NK-92 treated with Interleukin-12 subunit alpha and Interleukin-12 subunit beta, amount 100 ng/mL, for 24 hours (cell line): ENCODE data around the gene MN1.

Source experiments
- DNase-seq: peaks from one replicate; lab custom pipeline; 2025; lab: John Stamatoyannopoulos, UW

Gene MN1

GRCh38 chr22:27827604-27828587 lies 26.3 kb upstream of the MN1 start:
- DNase-seq: no peak

DNA sequence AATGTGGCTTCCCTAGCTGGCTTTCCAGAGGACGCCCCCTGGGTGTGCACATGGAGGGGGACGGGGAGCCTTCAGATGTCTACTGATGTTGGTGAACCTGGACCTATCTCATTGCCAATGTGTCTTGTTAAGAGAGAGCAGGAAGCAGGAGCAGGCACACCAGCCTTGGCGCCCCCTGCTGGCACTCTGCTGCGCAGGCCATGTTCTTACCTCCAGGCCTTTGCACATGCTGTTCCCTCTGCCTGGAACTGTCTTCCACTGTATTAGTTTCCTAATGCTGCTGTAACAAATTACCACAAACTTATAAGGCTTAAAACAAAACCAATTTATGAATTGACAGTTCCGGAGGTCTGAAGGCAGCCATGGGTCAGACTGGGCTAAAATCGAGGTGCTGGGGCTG lies 23.6 kb upstream of the MN1 start:
- DNase-seq: no peak

DNA sequence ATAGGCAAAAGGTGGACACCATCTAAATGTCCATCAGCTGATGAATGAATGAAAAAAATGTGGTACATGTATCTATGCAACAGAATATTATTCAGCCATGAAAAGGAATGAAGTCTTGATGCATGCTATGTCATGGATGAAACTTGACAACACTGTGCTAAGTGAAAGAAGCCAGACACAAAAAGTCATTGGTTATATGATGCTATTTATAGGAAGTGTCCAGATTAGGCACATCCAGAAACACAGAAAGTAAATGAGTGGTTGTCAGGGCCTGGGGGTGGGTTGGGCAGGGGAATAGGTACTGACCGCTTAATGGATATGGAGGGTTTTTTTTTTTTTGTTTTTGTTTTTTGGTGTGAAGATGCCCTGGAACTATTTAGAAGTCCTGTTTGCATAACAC lies 21.7 kb upstream of the MN1 start:
- no peak for DNase-seq

GRCh38 chr22:27820896-27821866 lies 19.6 kb upstream of the MN1 start:
- no peak for DNase-seq

DNA sequence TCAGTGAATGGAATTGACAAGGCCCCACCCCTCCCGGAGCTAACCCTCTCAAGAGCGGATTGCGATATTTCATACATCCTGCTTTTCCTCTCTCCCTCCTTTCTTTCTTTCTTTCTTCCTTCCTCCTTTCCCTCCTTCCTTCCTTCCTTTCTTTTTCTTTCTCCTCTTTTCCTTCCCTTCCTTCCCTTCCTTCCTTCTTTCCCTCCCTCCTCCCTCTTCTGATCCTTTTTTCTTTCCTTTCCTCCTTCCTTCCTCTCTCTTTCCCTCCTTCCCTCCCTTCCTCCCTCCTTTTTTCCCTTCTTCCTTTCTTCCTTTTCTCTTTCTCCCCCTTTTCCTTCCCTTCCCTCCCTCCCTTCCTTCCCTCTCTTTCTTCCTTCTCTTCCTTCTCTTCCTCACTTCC lies 15.0 kb upstream of the MN1 start:
- DNase-seq: no peak

- DNase-seq: no peak
Measured at GRCh38 chr22:27815826-27816530, 14.4 kb upstream of the MN1 start.

DNA sequence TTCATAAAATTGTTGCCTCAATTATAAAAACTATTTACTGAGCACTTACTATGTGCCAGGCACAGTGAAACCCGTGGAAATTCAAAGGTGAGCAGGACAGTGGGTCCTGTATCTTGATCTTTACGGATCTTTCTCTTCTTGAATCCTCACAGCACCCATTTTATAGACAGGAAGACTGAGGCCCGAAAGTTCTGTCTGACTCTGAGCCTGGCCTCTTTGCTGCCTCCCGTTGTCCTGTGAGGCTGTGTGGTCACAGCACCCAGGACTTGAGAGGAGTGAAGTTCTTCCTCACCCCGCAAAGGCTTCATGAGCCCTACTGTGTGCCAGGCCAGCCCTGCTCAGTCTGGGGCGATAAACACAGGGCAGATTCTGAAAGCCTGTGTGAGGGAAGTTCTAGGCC lies 13.4 kb upstream of the MN1 start:
- no peak for DNase-seq

- no peak for DNase-seq
Measured at GRCh38 chr22:27811778-27812177, 10.2 kb upstream of the MN1 start.

- DNase-seq: no peak
Measured at GRCh38 chr22:27810609-27811151, 9.1 kb upstream of the MN1 start.

- no peak for DNase-seq
Measured at GRCh38 chr22:27809700-27810608, 8.4 kb upstream of the MN1 start.

GRCh38 chr22:27809226-27809603 lies 7.7 kb upstream of the MN1 start:
- DNase-seq: no peak

GRCh38 chr22:27808451-27809225 lies 7.1 kb upstream of the MN1 start:
- no peak for DNase-seq

DNA sequence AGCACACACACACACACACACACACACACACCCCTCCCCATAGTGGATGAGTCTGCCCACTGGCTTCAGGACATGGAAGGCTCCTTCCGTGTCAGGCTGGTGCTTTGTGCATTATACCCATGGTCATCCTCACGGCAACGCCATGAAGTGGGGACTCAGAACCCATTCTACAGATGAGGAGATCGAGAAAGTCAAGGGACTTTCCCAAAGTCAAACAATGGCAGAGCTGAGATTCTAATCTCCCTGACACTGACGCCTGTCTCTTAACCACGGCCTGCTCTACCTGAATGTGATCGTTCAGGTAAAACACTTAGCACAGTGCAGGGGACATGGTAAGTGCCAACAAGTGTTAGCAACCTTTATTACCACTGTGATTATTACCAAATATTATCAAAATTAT lies 4.3 kb upstream of the MN1 start:
- DNase-seq: no peak

GRCh38 chr22:27804470-27805297 lies 3.1 kb upstream of the MN1 start:
- DNase-seq: no peak

GRCh38 chr22:27803841-27804415 lies 2.4 kb upstream of the MN1 start:
- DNase-seq: no peak

GRCh38 chr22:27802346-27803073 lies 954 bp upstream of the MN1 start:
- no peak for DNase-seq

DNA sequence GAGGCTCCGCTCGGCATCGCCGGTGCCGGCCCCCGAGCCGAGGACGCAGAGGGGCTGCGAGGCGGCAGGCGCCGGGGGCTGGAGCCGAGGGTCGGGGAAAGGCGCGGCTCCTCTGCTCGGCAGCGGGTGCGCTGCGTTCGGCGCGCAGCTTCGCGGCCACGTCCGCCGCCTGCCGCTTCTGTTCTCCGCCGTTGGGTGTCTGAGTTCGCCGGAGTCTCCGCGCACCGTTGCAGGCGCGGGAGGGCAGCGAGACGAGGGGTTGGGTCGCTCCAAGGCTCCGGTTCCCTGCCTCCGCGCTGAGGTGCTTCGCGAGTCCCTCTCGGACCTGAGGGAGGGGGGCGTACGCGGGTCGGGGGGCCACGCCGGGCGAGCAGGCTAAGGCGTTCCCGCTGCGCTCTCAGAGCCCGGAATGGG lies 347 bp downstream of the MN1 start:
- DNase-seq: no peak
